Sigmoid colon (tissue), 4 donors: ENCODE measurements around the gene KRT80.

Experiments
- EP300 ChIP-seq, 4 donors: sonication (generic); formaldehyde crosslinking; IDR thresholded peaks; one replicate each; pipeline ENCODE4 v1.6.1; 2017; ENCODE audit warnings: antibody characterized with exemption in 4 of 4
- POLR2A ChIP-seq, 2 donors: fragments of 450-650 bp; IDR thresholded peaks; one replicate each; pipeline ENCODE4 v1.6.1; 2016; ENCODE audit warnings: antibody characterized with exemption in 2 of 2, mild to moderate bottlenecking in 2 of 2, moderate library complexity in 2 of 2
- POLR2AphosphoS5 ChIP-seq, 4 donors: sonication (generic); formaldehyde crosslinking; IDR thresholded peaks; one replicate each; pipeline ENCODE4 v1.6.1; 2017; ENCODE audit warnings: antibody characterized with exemption in 4 of 4
- TF ChIP-seq, protein P1 (sequence below), 4 experiments: fragments of 450-650 bp in 3 of 4; fragments of 200-600 bp in 1 of 4; IDR thresholded peaks; one replicate each; pipeline ENCODE4 v1.5.1; 2016 to 2019; ENCODE audit warnings: antibody characterized with exemption in 4 of 4, mild to moderate bottlenecking in 3 of 4, moderate library complexity in 2 of 4

DNA sequence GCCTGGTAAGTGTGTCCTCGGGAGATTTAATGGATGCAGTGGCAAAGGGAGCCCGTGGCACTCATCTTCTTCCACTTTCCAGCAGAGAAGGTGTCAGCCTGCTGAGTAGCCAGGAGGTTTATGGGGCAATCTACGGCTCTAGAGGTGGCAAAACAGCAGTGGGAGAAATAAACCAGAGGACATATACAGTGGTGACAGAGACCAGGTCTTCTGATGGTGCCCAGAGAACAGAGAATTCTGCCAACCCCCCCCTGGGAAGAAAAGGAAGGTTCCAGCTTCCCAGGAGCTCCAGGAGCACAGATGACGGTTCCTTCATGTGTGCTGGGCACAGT, 69.3 kb downstream of the KRT80 start:
- TF ChIP-seq POLR2A (IDR thresholded peaks at IDR 0.05), result no peak
- TF ChIP-seq, protein P1, sequence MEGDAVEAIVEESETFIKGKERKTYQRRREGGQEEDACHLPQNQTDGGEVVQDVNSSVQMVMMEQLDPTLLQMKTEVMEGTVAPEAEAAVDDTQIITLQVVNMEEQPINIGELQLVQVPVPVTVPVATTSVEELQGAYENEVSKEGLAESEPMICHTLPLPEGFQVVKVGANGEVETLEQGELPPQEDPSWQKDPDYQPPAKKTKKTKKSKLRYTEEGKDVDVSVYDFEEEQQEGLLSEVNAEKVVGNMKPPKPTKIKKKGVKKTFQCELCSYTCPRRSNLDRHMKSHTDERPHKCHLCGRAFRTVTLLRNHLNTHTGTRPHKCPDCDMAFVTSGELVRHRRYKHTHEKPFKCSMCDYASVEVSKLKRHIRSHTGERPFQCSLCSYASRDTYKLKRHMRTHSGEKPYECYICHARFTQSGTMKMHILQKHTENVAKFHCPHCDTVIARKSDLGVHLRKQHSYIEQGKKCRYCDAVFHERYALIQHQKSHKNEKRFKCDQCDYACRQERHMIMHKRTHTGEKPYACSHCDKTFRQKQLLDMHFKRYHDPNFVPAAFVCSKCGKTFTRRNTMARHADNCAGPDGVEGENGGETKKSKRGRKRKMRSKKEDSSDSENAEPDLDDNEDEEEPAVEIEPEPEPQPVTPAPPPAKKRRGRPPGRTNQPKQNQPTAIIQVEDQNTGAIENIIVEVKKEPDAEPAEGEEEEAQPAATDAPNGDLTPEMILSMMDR (IDR thresholded peaks at IDR 0.05), result no peak
- no peak for TF ChIP-seq POLR2AphosphoS5 (IDR thresholded peaks at IDR 0.05)
- TF ChIP-seq EP300 (IDR thresholded peaks at IDR 0.05), result no peak
